ENCODE data around the gene HSD11B1. TPM values are rescaled to one million over a fixed set of nuclear protein-coding genes. Genes with fewer than 3 reads are reported as not detected.

HSD11B1 gene
- total RNA-seq, 1 experiment from 2014 or later: not detected

DNA sequence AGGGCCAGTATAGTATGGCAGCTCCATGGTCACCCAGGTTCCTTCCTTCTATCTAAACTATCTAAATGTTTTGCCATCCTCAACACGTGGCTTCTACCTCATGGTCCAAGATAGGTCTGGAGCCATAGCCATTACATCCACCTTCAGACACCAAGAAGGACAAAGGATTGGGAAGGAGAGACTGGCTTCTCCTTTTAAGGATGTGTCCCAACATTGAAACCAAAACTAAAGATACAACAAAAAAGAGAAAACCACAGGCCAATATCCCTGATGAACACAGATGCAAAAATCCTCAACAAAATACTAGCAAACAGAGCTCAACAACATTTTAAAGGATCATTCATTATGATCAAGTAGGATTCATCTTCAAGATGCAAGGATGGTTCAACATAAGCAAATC is 24.8 kb downstream of the HSD11B1 start:
- H3K27me3 ChIP-seq (ENCODE audit: control insufficient read depth, insufficient read depth, low read length): no peaks in the 10 kb centered on the region
- H3K36me3 ChIP-seq (ENCODE audit: control insufficient read depth, insufficient read depth, low read length): no peaks in the 10 kb centered on the region
- POLR2A ChIA-PET: no interaction called here
- H3K9me3 ChIP-seq (ENCODE audit: control insufficient read depth, insufficient read depth, low read depth, low read length): no peaks in the 10 kb centered on the region
- H3K4me1 ChIP-seq (ENCODE audit: control insufficient read depth, insufficient read depth, low read length): no peaks in the 10 kb centered on the region
- no peak for DNase-seq (ENCODE audit: low read depth, low spot score)
- in situ Hi-C loops (cut with HindIII; ENCODE audit: low pct_unique_long_range_greater_than_20kb, low sequenced_read_pairs) (no loop called here), intact Hi-C loops (cut with micrococcal nuclease; ENCODE audit: unreplicated experiment) (no loop called here)
- no peak overlapping the region for H3K4me3 ChIP-seq (ENCODE audit: low read depth in 2 of 2, low read length in 2 of 2)
- H3K27ac ChIP-seq (ENCODE audit: low read length): no peak overlapping the region
- TF ChIP-seq REST (IDR thresholded peaks at IDR 0.05; ENCODE audit: insufficient read depth in 1 of 2, low read depth in 2 of 2, low read length in 1 of 2) (no peak), SIN3A (IDR thresholded peaks at IDR 0.05; ENCODE audit: borderline replicate concordance, insufficient read depth, low read depth, low read length) (no peak), POLR2AphosphoS5 (IDR thresholded peaks at IDR 0.05; ENCODE audit: low read depth, low read length) (no peak)
- TF ChIP-seq, protein P1, sequence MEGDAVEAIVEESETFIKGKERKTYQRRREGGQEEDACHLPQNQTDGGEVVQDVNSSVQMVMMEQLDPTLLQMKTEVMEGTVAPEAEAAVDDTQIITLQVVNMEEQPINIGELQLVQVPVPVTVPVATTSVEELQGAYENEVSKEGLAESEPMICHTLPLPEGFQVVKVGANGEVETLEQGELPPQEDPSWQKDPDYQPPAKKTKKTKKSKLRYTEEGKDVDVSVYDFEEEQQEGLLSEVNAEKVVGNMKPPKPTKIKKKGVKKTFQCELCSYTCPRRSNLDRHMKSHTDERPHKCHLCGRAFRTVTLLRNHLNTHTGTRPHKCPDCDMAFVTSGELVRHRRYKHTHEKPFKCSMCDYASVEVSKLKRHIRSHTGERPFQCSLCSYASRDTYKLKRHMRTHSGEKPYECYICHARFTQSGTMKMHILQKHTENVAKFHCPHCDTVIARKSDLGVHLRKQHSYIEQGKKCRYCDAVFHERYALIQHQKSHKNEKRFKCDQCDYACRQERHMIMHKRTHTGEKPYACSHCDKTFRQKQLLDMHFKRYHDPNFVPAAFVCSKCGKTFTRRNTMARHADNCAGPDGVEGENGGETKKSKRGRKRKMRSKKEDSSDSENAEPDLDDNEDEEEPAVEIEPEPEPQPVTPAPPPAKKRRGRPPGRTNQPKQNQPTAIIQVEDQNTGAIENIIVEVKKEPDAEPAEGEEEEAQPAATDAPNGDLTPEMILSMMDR (IDR thresholded peaks at IDR 0.05): no peak
- CTCF ChIA-PET: no interaction called here
- no peak for ATAC-seq
- BruUV-seq (replicated peaks): no TSS peak

DNA sequence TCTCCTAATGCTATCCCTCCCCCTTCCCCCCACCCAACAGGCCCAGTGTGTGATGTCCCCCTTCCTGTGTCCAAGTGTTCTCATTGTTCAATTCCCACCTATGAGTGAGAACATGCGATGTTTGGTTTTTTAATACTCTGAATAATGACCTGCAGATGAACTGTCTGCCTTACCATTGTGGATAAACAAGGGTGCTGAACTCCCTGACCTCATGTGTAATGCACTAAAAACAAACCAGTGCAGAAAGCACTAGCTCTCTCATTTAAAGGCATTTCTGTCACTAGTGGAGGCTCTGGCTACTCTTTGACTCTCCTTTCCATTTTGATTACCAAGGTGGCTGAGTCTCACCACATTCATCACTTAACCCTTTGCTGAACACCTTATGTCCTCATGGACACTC is 28.1 kb downstream of the HSD11B1 start:
- Histone ChIP-seq H3K4me3 (ENCODE audit: low read depth in 2 of 2, low read length in 2 of 2) (no peak overlapping the region), H3K36me3 (ENCODE audit: control insufficient read depth, insufficient read depth, low read length) (no peaks in the 10 kb centered on the region), H3K27ac (ENCODE audit: low read length) (no peak overlapping the region), H3K9me3 (ENCODE audit: control insufficient read depth, insufficient read depth, low read depth, low read length) (no peaks in the 10 kb centered on the region), H3K27me3 (ENCODE audit: control insufficient read depth, insufficient read depth, low read length) (no peaks in the 10 kb centered on the region; the same call in 1 of the 2 replicates), H3K4me1 (ENCODE audit: control insufficient read depth, insufficient read depth, low read length) (no peaks in the 10 kb centered on the region)
- TF ChIP-seq, protein P1 (IDR thresholded peaks at IDR 0.05): no peak
- TF ChIP-seq POLR2AphosphoS5 (IDR thresholded peaks at IDR 0.05; ENCODE audit: low read depth, low read length) (no peak), SIN3A (IDR thresholded peaks at IDR 0.05; ENCODE audit: borderline replicate concordance, insufficient read depth, low read depth, low read length) (no peak), REST (IDR thresholded peaks at IDR 0.05; ENCODE audit: insufficient read depth in 1 of 2, low read depth in 2 of 2, low read length in 1 of 2) (no peak)
- no TSS peak for BruUV-seq (replicated peaks)
- in situ Hi-C loops (cut with HindIII; ENCODE audit: low pct_unique_long_range_greater_than_20kb, low sequenced_read_pairs) (no loop called here), intact Hi-C loops (cut with micrococcal nuclease; ENCODE audit: unreplicated experiment) (no loop called here)
- ChIA-PET POLR2A (no interaction called here), CTCF (no interaction called here)
- no peak for ATAC-seq
- no peak for DNase-seq (ENCODE audit: low read depth, low spot score)
